Parathyroid adenoma (tissue), 2 donors: Measurements from ENCODE around the gene ZNF672.

Experiments used
- H2AFZ ChIP-seq: fragments of 300-600 bp; sonication (generic); one replicate; pipeline ENCODE4 v1.7.0; 2017; ENCODE audit warnings: antibody characterized with exemption, mild to moderate bottlenecking
- H3K27ac ChIP-seq: fragments of 300-600 bp; sonication (generic); one replicate; pipeline ENCODE4 v1.7.0; 2017
- H3K27me3 ChIP-seq: fragments of 300-600 bp; sonication (generic); one replicate; pipeline ENCODE4 v1.7.0; 2017; ENCODE audit warnings: low read length; ENCODE audit not compliant: control insufficient read depth, insufficient read depth
- H3K36me3 ChIP-seq: fragments of 300-600 bp; sonication (generic); one replicate; pipeline ENCODE4 v1.7.0; 2017; ENCODE audit warnings: low read length; ENCODE audit not compliant: control insufficient read depth, insufficient read depth
- H3K4me1 ChIP-seq: fragments of 300-600 bp; sonication (generic); one replicate; pipeline ENCODE4 v1.7.0; 2017; ENCODE audit warnings: control low read depth
- H3K4me2 ChIP-seq: fragments of 300-600 bp; sonication (generic); one replicate; pipeline ENCODE4 v1.7.0; 2017; ENCODE audit warnings: low read length
- H3K4me3 ChIP-seq: fragments of 300-600 bp; sonication (generic); one replicate; pipeline ENCODE4 v1.7.0; 2017; ENCODE audit warnings: low read depth, low read length
- H3K79me2 ChIP-seq: fragments of 300-600 bp; sonication (generic); one replicate; pipeline ENCODE4 v1.7.0; 2017; ENCODE audit warnings: control low read depth
- H3K9ac ChIP-seq: fragments of 300-600 bp; sonication (generic); one replicate; pipeline ENCODE4 v1.7.0; 2017; ENCODE audit warnings: mild to moderate bottlenecking
- H3K9me3 ChIP-seq: fragments of 300-600 bp; sonication (generic); one replicate; pipeline ENCODE4 v1.7.0; 2017; ENCODE audit warnings: low read length; ENCODE audit not compliant: control insufficient read depth
- TF ChIP-seq, protein P1 (sequence below): fragments of 300-600 bp; sonication (generic); IDR thresholded peaks from one replicate; pipeline ENCODE4 v1.7.0; 2017; ENCODE audit warnings: antibody characterized with exemption, mild to moderate bottlenecking
- donor health status: primary hyperparathyroidism.

ZNF672 gene

DNA sequence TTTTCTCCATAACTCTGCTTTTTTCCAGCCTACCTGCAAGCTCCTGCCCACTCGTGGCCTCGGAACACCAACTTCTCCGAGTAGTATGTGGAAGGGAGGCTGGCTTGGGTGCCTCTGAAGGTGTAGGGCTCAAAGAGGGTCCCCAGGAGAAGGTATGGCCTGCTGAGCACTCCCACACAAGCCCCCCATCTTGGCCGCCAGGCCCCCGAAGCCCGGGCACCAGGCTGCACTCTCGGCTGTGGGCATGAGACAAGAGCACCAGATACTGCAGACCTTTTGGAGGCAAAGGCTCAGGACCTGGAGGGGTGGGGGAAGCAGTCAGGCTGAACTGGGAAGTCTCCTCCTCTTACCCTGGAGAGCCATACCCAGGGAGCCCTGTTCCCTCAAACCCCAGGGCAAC is 19.2 kb downstream of the ZNF672 start:
- peak overlapping the region; percentile 85 for H3K4me2 ChIP-seq
- H3K36me3 ChIP-seq: no peaks in the 10 kb centered on the region
- no peak overlapping the region for H2AFZ ChIP-seq
- H3K27ac ChIP-seq: no peak overlapping the region
- no peak overlapping the region for H3K9ac ChIP-seq
- no peaks in the 10 kb centered on the region for H3K9me3 ChIP-seq
- H3K4me1 ChIP-seq: peaks cover 6% of the 10 kb centered on the region
- H3K4me3 ChIP-seq: no peak overlapping the region
- TF ChIP-seq, protein P1, sequence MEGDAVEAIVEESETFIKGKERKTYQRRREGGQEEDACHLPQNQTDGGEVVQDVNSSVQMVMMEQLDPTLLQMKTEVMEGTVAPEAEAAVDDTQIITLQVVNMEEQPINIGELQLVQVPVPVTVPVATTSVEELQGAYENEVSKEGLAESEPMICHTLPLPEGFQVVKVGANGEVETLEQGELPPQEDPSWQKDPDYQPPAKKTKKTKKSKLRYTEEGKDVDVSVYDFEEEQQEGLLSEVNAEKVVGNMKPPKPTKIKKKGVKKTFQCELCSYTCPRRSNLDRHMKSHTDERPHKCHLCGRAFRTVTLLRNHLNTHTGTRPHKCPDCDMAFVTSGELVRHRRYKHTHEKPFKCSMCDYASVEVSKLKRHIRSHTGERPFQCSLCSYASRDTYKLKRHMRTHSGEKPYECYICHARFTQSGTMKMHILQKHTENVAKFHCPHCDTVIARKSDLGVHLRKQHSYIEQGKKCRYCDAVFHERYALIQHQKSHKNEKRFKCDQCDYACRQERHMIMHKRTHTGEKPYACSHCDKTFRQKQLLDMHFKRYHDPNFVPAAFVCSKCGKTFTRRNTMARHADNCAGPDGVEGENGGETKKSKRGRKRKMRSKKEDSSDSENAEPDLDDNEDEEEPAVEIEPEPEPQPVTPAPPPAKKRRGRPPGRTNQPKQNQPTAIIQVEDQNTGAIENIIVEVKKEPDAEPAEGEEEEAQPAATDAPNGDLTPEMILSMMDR: no peak
- H3K79me2 ChIP-seq: no peaks in the 10 kb centered on the region
- H3K27me3 ChIP-seq: no peaks in the 10 kb centered on the region

DNA sequence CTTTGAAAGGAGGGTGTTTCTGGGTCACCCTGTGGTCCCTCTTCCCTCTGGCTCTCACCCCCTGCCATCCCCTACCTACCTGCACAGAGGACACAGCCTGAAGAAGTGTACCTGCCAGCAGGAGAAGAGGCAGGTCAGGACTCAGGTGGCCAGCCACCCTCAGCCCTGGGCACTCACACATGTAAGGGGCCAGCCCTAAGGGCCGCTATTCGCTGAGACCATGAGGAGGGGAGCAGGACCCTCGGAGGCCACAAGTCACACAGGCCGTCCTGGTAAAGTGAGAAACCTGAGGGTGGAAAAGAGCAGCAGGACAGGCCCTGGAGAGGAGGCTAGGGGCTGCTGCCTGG is 19.7 kb downstream of the ZNF672 start:
- Histone ChIP-seq H3K27me3 (no peaks in the 10 kb centered on the region), H3K9me3 (no peaks in the 10 kb centered on the region), H3K9ac (no peak overlapping the region), H3K36me3 (no peaks in the 10 kb centered on the region), H3K79me2 (no peaks in the 10 kb centered on the region), H3K4me2 (peak overlapping the region; percentile 85), H3K27ac (peak overlapping the region; percentile 24), H3K4me3 (peak overlapping the region; percentile 81), H3K4me1 (peaks cover 8% of the 10 kb centered on the region), H2AFZ (peak overlapping the region; percentile 89)
- TF ChIP-seq, protein P1: no peak

DNA sequence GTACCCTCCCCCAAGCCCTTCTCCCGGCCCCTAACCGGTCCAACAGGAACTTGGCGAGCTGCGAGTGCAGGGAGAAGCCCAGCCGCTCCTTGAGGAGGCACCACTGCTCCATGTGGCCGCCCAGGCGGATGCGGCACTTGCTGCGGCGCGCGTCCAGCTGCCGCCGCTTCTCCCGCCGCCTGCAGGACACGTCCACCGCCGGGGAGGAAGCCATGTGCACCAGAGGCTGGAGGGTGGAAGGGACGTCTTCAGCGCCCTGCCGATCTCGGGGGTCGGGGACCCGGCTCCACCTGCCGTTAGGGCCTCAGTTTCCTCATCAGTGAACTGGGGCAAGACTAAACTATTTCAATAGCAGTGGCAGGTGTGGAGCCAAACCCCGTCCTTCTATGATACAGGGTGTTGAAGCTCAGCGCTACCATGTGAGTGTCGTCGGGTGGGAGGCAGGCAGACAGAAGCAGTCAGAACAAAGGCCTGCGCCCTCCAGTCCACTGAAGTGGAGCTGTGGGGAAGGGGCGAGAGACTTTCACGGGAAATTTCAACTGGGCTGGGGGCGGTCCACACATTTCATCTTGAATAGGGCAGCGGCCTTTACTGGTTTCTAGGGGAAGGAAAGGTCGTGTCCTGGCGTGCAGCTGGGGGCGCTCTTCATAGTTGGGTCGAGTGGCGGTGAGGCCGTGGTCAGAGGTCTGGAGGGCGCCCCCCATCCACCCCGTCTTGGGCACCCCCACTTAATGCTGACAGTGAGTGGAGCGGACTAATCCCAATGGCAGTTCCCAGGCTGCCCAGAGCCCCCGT is 20.3 kb downstream of the ZNF672 start:
- TF ChIP-seq, protein P1: peak; percentile 35
- Histone ChIP-seq H3K4me3 (peak overlapping the region; percentile 81), H3K4me1 (peaks cover 9% of the 10 kb centered on the region)

DNA sequence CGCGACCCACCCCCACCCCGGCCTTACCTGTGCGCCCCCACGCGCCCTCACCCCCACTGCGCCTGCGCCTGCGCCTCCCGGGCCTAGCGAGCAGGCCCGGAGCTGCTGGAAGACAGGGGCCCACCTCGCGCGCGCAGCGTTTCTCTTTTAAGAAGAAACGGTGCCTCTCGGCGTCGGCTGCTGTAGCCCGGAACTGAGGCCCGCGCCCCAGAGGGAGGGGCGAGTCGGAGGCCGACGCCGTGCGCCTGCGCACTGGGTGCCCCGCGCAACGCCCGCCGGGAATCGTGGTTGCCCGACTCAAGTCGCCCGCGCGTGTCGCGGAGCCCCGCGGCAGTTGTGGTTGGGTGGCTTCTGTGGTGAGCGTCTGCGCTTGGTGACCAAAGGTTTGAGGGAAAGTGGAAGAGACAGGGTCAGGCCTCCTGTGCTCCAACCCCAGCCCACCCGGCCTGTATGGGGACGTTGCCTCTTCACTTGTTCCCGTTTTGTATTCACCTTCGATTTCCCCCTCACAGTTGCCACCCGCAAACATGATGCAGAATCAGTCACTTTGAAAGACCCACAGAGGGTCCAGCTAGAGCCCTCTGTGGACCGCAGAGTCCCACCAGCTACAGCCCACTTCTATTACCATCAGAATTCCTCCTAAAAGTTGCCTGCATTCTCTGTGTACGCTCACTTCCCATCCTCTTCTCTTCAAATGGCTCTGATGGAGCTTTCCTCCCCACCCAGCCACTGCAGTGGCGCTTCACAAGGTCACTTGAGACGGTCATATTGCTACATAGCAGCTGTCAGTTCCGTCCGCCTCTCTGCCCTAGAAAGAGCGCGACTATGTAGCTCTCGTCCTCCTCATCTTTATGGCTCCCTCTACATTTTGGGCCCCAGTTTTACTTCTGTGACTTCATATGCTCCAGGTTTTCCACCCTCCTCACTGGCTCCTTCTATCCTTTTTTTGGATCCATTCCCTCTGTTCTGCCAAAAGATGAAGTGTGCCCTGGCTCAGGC is 21.2 kb downstream of the ZNF672 start, which contains the start of gene ZNF692:
Gene ZNF692, minus strand, starts transcription at position 195 of the 999 bp plus-strand sequence. CDS start 776 bp downstream, outside the sequence.
- peak within 1 kb of the TSS; percentile 28 for H3K9ac ChIP-seq
- H3K4me1 ChIP-seq: peaks cover 9% of the 10 kb centered on the region
- H2AFZ ChIP-seq: peak within 1 kb of the TSS; percentile 89
- no peaks in the 10 kb centered on the region for H3K9me3 ChIP-seq
- no peaks in the 10 kb centered on the region for H3K27me3 ChIP-seq
- H3K4me3 ChIP-seq: peak within 1 kb of the TSS; percentile 81
- peak within 1 kb of the TSS; percentile 85 for H3K4me2 ChIP-seq
- H3K27ac ChIP-seq: peak within 1 kb of the TSS; percentile 81
- TF ChIP-seq, protein P1: no peak
- H3K36me3 ChIP-seq: no peaks in the 10 kb centered on the region
- no peaks in the 10 kb centered on the region for H3K79me2 ChIP-seq

More for the DNA sequence above, 20.3 kb downstream of the ZNF672 start:
- Histone ChIP-seq H3K4me2 (peak overlapping the region; percentile 85), H3K36me3 (no peaks in the 10 kb centered on the region), H2AFZ (peak overlapping the region; percentile 89), H3K79me2 (no peaks in the 10 kb centered on the region), H3K27me3 (no peaks in the 10 kb centered on the region), H3K9me3 (no peaks in the 10 kb centered on the region), H3K9ac (peak overlapping the region; percentile 28), H3K27ac (peak overlapping the region; percentile 81)
